GM23338 (cell line): ENCODE data around the gene ROCK2.

Experiments used
- EZH2 ChIP-seq: fragments of 200-600 bp; sonication (generic); IDR thresholded peaks from one replicate; pipeline ENCODE4 v1.8.0; 2017; ENCODE audit warnings: antibody characterized with exemption, mild to moderate bottlenecking, low read depth; ENCODE audit not compliant: unreplicated experiment
- ZNF331 ChIP-seq: fragments of 250-450 bp; sonication (Bioruptor Pico); IDR thresholded peaks from 2 replicates; pipeline ENCODE4 v1.5.0; 2020; ENCODE audit warnings: low read depth, mild to moderate bottlenecking, moderate library complexity
- TF ChIP-seq, protein P1 (sequence below), 2 experiments: fragments of 200-600 bp in 1 of 2; sonication (generic) in 1 of 2; conservative IDR thresholded peaks; 2 replicates each; pipeline versions ENCODE4 v1.5.1 to v1.6.1; 2016 to 2017; ENCODE audit warnings: antibody characterized with exemption in 2 of 2, low read depth in 2 of 2, mild to moderate bottlenecking in 2 of 2, moderate library complexity in 1 of 2

GRCh38 chr2:11307764-11308415 lies 36.5 kb downstream of the ROCK2 start:
- TF ChIP-seq, protein P1, sequence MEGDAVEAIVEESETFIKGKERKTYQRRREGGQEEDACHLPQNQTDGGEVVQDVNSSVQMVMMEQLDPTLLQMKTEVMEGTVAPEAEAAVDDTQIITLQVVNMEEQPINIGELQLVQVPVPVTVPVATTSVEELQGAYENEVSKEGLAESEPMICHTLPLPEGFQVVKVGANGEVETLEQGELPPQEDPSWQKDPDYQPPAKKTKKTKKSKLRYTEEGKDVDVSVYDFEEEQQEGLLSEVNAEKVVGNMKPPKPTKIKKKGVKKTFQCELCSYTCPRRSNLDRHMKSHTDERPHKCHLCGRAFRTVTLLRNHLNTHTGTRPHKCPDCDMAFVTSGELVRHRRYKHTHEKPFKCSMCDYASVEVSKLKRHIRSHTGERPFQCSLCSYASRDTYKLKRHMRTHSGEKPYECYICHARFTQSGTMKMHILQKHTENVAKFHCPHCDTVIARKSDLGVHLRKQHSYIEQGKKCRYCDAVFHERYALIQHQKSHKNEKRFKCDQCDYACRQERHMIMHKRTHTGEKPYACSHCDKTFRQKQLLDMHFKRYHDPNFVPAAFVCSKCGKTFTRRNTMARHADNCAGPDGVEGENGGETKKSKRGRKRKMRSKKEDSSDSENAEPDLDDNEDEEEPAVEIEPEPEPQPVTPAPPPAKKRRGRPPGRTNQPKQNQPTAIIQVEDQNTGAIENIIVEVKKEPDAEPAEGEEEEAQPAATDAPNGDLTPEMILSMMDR (conservative IDR thresholded peaks at IDR 0.05; ENCODE audit: low read depth in 2 of 2), result no peak
- TF ChIP-seq EZH2 (no peak), ZNF331 (CRISPR knock-in tag) (no peak)
